Measurements from ENCODE around the gene GRK3. TPM values are rescaled to one million over a fixed set of nuclear protein-coding genes. Genes with fewer than 3 reads are reported as not detected.

The GRK3 gene
- total and polyA plus RNA-seq, 2 of the 4 experiments (the other 2 are of a cell fraction): 0.58 to 1.6 TPM

DNA sequence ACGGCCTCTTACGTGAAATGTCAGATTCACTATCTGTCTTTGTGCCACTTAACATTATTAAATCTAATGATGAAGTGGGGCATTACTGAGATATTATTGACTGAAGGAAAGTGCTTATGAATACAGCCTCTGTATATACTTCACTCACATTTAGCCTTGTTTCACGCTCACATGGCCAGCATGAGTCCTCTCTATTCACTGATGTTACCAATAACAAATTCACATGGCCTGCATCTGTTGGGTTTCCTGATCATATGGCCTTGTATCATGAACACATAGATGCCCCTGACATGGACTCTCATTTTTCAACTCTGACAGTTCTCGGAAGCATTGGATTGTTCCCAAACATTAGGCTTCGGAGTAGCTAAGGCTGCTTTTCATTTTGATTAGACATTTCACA, 109.2 kb downstream of the GRK3 start:
- no peak overlapping the region for H4K8ac ChIP-seq (ENCODE audit: low read depth in 2 of 2, low read length in 2 of 2)
- H2BK120ac ChIP-seq (ENCODE audit: low read depth, low read length): no peak overlapping the region
- no peak overlapping the region for H3K4me3 ChIP-seq (ENCODE audit: insufficient read depth, low read depth, low read length)
- no peaks in the 10 kb centered on the region for H3K79me1 ChIP-seq (ENCODE audit: low read depth in 1 of 2, low read length in 2 of 2)
- H3K9me3 ChIP-seq (ENCODE audit: control insufficient read depth, insufficient read depth, low read length): no peaks in the 10 kb centered on the region
- DNase-seq (no peak), ATAC-seq (ENCODE audit: low read depth) (no peak)
- H2BK15ac ChIP-seq (ENCODE audit: low read depth, low read length): no peak overlapping the region
- no peak overlapping the region for H3K14ac ChIP-seq (replicated peaks; ENCODE audit: low read depth, low read length)
- H3K4ac ChIP-seq (ENCODE audit: low read depth, low read length): no peak overlapping the region
- H2BK5ac ChIP-seq (ENCODE audit: low read depth, low read length, poor library complexity, severe bottlenecking): no peak overlapping the region
- dilution Hi-C loops (cut with HindIII; ENCODE audit: low sequenced_read_pairs, unreplicated experiment) (no loop called here), in situ Hi-C loops (cut with MboI; ENCODE audit: low sequenced_read_pairs) (no loop called here), intact Hi-C loops (cut with micrococcal nuclease) (no loop called here)
- no peak overlapping the region for H3K9ac ChIP-seq (ENCODE audit: low read depth, low read length)
- H3K27me3 ChIP-seq (ENCODE audit: control insufficient read depth, insufficient read depth, low read length): no peaks in the 10 kb centered on the region
- no peak overlapping the region for H3K27ac ChIP-seq (ENCODE audit: insufficient read depth, low read length)
- ChIA-PET POLR2A (ENCODE audit: unreplicated experiment) (no interaction called here), CTCF (no interaction called here)
- no peak overlapping the region for H2BK20ac ChIP-seq (ENCODE audit: low read depth, low read length)
- H2AK5ac ChIP-seq (ENCODE audit: low read depth, low read length): no peak overlapping the region
- H2AFZ ChIP-seq (replicated peaks; ENCODE audit: low read length, poor library complexity): no peak overlapping the region
- no peak overlapping the region for H3K23ac ChIP-seq (ENCODE audit: low read depth, low read length)
- no TSS peak for BruUV-seq (replicated peaks)
- WGBS, 2 experiments (ENCODE audit: extremely low coverage in 2 of 2, insufficient read length in 1 of 2): no CpG with 5 or more reads among the region's 5 CpGs
- no peak overlapping the region for H4K91ac ChIP-seq (ENCODE audit: insufficient read depth, low read depth, low read length)
- no peaks in the 10 kb centered on the region for H3K4me1 ChIP-seq (ENCODE audit: control insufficient read depth, insufficient read depth, low read length)
- TF ChIP-seq RCOR1 (IDR thresholded peaks at IDR 0.05; ENCODE audit: insufficient replicate concordance, low read length) (no peak), MAZ (IDR thresholded peaks at IDR 0.05; ENCODE audit: borderline replicate concordance, low read depth, low read length) (no peak), POLR2A (IDR thresholded peaks at IDR 0.05; ENCODE audit: low read depth, low read length) (no peak), NFE2L2 (IDR thresholded peaks at IDR 0.05; ENCODE audit: low read depth, low read length) (no peak), MXI1 (IDR thresholded peaks at IDR 0.05; ENCODE audit: borderline replicate concordance, low read depth, low read length) (no peak), RFX5 (IDR thresholded peaks at IDR 0.05; ENCODE audit: low read depth, low read length) (no peak), RAD21 (IDR thresholded peaks at IDR 0.05; ENCODE audit: low read length) (no peak), SMC3 (IDR thresholded peaks at IDR 0.05; ENCODE audit: low read depth, low read length) (no peak), CEBPB (IDR thresholded peaks at IDR 0.05; ENCODE audit: low read depth, low read length) (no peak), BHLHE40 (IDR thresholded peaks at IDR 0.05; ENCODE audit: low read depth, low read length) (no peak), FOS (IDR thresholded peaks at IDR 0.05; ENCODE audit: low read depth, low read length) (no peak), CHD1 (IDR thresholded peaks at IDR 0.05; ENCODE audit: low read depth, low read length) (no peak), MAFK (IDR thresholded peaks at IDR 0.05; ENCODE audit: low read depth, low read length) (no peak)
- TF ChIP-seq, protein P1, sequence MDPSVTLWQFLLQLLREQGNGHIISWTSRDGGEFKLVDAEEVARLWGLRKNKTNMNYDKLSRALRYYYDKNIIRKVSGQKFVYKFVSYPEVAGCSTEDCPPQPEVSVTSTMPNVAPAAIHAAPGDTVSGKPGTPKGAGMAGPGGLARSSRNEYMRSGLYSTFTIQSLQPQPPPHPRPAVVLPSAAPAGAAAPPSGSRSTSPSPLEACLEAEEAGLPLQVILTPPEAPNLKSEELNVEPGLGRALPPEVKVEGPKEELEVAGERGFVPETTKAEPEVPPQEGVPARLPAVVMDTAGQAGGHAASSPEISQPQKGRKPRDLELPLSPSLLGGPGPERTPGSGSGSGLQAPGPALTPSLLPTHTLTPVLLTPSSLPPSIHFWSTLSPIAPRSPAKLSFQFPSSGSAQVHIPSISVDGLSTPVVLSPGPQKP (IDR thresholded peaks at IDR 0.05; ENCODE audit: borderline replicate concordance, low read depth, low read length): no peak
- TF ChIP-seq, protein P2, sequence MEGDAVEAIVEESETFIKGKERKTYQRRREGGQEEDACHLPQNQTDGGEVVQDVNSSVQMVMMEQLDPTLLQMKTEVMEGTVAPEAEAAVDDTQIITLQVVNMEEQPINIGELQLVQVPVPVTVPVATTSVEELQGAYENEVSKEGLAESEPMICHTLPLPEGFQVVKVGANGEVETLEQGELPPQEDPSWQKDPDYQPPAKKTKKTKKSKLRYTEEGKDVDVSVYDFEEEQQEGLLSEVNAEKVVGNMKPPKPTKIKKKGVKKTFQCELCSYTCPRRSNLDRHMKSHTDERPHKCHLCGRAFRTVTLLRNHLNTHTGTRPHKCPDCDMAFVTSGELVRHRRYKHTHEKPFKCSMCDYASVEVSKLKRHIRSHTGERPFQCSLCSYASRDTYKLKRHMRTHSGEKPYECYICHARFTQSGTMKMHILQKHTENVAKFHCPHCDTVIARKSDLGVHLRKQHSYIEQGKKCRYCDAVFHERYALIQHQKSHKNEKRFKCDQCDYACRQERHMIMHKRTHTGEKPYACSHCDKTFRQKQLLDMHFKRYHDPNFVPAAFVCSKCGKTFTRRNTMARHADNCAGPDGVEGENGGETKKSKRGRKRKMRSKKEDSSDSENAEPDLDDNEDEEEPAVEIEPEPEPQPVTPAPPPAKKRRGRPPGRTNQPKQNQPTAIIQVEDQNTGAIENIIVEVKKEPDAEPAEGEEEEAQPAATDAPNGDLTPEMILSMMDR (conservative IDR thresholded peaks at IDR 0.05; ENCODE audit: low read depth, low read length): no peak
- TF ChIP-seq, protein P3, sequence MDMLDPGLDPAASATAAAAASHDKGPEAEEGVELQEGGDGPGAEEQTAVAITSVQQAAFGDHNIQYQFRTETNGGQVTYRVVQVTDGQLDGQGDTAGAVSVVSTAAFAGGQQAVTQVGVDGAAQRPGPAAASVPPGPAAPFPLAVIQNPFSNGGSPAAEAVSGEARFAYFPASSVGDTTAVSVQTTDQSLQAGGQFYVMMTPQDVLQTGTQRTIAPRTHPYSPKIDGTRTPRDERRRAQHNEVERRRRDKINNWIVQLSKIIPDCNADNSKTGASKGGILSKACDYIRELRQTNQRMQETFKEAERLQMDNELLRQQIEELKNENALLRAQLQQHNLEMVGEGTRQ (IDR thresholded peaks at IDR 0.05; ENCODE audit: low read depth, low read length): no peak
- no peaks in the 10 kb centered on the region for H3K9me1 ChIP-seq (ENCODE audit: insufficient read depth, low read length)
- no peak overlapping the region for H3K18ac ChIP-seq (ENCODE audit: low read depth, low read length)
- H4K20me1 ChIP-seq (ENCODE audit: insufficient read depth, low read length): no peaks in the 10 kb centered on the region
- no peak overlapping the region for H3K56ac ChIP-seq (ENCODE audit: extremely low read depth, insufficient read depth, low read length)
- H3K36me3 ChIP-seq (ENCODE audit: control insufficient read depth, insufficient read depth, low read length): no peaks in the 10 kb centered on the region
- no peak overlapping the region for H3K4me2 ChIP-seq (ENCODE audit: low read depth, low read length)
- H2AK9ac ChIP-seq (replicated peaks; ENCODE audit: low read depth, low read length, poor library complexity): no peak overlapping the region
- H4K5ac ChIP-seq (ENCODE audit: low read depth, low read length): no peak overlapping the region

Data from IMR-90 (cell line).